Astrocyte (in vitro differentiated cells and primary cell): Measurements from ENCODE around the gene DPP7. TPM values are rescaled to one million over a fixed set of nuclear protein-coding genes. Genes with fewer than 3 reads are reported as not detected.

Source experiments
- DNase-seq: peaks from one replicate; pipeline ENCODE4 v3.0.0-alpha.2; 2010; ENCODE audit warnings: low read depth
- FAIRE-seq: peaks from 2 replicates; lab custom pipeline; 2011; peaks lifted over from hg19 to GRCh38; lab: Jason Lieb, UNC
- H2AFZ ChIP-seq: 2 replicates; pipeline ENCODE4 v1.6.0; 2012; ENCODE audit warnings: low read depth, low read length, inconsistent platforms
- H3K27ac ChIP-seq: 2 replicates; pipeline ENCODE4 v1.5.1; 2011; ENCODE audit warnings: low read depth, low read length, inconsistent platforms
- H3K27me3 ChIP-seq: 2 replicates; pipeline ENCODE4 v1.6.0; 2011; ENCODE audit warnings: low read length, inconsistent platforms; ENCODE audit not compliant: insufficient read depth
- H3K36me3 ChIP-seq: 2 replicates; pipeline ENCODE4 v1.5.1; 2011; ENCODE audit warnings: low read length, inconsistent platforms; ENCODE audit not compliant: insufficient read depth
- H3K4me1 ChIP-seq: 2 replicates; pipeline ENCODE4 v1.5.1; 2011; ENCODE audit warnings: low read length, inconsistent platforms; ENCODE audit not compliant: insufficient read depth
- H3K4me2 ChIP-seq: 2 replicates; pipeline ENCODE4 v1.6.0; 2012; ENCODE audit warnings: low read length, inconsistent platforms
- H3K4me3 ChIP-seq: 2 replicates; pipeline ENCODE4 v1.5.1; 2011; ENCODE audit warnings: low read depth, mild to moderate bottlenecking, low read length, inconsistent platforms; ENCODE audit not compliant: insufficient read depth
- H3K79me2 ChIP-seq: 2 replicates; pipeline ENCODE4 v1.6.0; 2012; ENCODE audit warnings: mild to moderate bottlenecking, low read length, inconsistent platforms; ENCODE audit not compliant: insufficient read depth
- H3K9ac ChIP-seq: 2 replicates; pipeline ENCODE4 v1.6.0; 2012; ENCODE audit warnings: mild to moderate bottlenecking, low read length, inconsistent platforms
- H3K9me3 ChIP-seq: 2 replicates; pipeline ENCODE4 v1.5.1; 2012; ENCODE audit warnings: low read depth, mild to moderate bottlenecking, low read length, inconsistent platforms; ENCODE audit not compliant: insufficient read depth
- H4K20me1 ChIP-seq: 2 replicates; pipeline ENCODE4 v1.6.0; 2012; ENCODE audit warnings: low read length, inconsistent platforms; ENCODE audit not compliant: insufficient read depth
- H3K27ac Mint-ChIP-seq: one replicate; pipeline ENCODE4 v1.8.0; 2021; ENCODE audit warnings: mild to moderate bottlenecking, mixed read lengths; ENCODE audit not compliant: unreplicated experiment
- H3K27me3 Mint-ChIP-seq: one replicate; pipeline ENCODE4 v1.8.0; 2021; ENCODE audit warnings: low read depth, mixed read lengths; ENCODE audit not compliant: unreplicated experiment
- H3K36me3 Mint-ChIP-seq: one replicate; pipeline ENCODE4 v1.8.0; 2021; ENCODE audit warnings: low read depth, mixed read lengths; ENCODE audit not compliant: unreplicated experiment
- H3K4me1 Mint-ChIP-seq: one replicate; pipeline ENCODE4 v1.8.0; 2021; ENCODE audit warnings: low read depth, mixed read lengths; ENCODE audit not compliant: unreplicated experiment
- H3K4me3 Mint-ChIP-seq: one replicate; pipeline ENCODE4 v1.8.0; 2021; ENCODE audit warnings: mild to moderate bottlenecking, moderate library complexity, mixed read lengths; ENCODE audit not compliant: unreplicated experiment
- H3K9me3 Mint-ChIP-seq: one replicate; pipeline ENCODE4 v1.8.0; 2021; ENCODE audit warnings: mild to moderate bottlenecking, mixed read lengths; ENCODE audit not compliant: unreplicated experiment
- EZH2 ChIP-seq: IDR thresholded peaks from 2 replicates; pipeline ENCODE4 v1.6.1; 2012; ENCODE audit warnings: mild to moderate bottlenecking, low read length, inconsistent platforms; ENCODE audit not compliant: insufficient read depth
- total RNA-seq: library from RNA; stranded (reverse); gene quantifications from 2 replicates; pipeline ENCODE4 v1.2.1, GENCODE V29; 2021
- TF ChIP-seq, protein P1 (sequence below): IDR thresholded peaks from 2 replicates; pipeline ENCODE4 v1.5.1; 2011; ENCODE audit warnings: low read depth, mild to moderate bottlenecking, inconsistent platforms, low read length, moderate library complexity; ENCODE audit not compliant: insufficient read depth

Gene DPP7
- total RNA-seq, 1 donor from 2014 or later = 53.8 TPM

DNA sequence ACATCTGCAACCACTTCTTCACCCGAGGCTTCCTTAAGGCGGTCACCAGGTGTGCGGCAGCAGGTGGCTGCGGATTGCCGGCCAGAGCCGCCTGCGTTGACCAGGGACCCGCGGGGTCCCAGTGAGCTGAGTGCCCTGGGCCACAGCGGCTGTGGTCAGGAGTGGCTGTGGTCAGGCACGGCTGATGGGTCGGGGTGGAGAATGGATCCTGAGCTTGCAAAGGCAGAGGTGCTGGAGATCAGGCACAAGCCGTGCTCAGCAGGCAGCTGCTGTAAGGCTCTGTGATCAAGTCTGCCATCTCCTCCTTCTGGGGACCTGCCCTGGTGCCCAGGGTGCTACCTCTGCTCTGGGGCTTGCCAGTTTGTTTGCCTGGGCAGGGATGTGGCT lies 35.1 kb downstream of the DPP7 start:
- Histone ChIP-seq H3K4me3 (no peak overlapping the region), H3K4me2 (no peak overlapping the region)
- H3K4me3 Mint-ChIP-seq = no peak overlapping the region

DNA sequence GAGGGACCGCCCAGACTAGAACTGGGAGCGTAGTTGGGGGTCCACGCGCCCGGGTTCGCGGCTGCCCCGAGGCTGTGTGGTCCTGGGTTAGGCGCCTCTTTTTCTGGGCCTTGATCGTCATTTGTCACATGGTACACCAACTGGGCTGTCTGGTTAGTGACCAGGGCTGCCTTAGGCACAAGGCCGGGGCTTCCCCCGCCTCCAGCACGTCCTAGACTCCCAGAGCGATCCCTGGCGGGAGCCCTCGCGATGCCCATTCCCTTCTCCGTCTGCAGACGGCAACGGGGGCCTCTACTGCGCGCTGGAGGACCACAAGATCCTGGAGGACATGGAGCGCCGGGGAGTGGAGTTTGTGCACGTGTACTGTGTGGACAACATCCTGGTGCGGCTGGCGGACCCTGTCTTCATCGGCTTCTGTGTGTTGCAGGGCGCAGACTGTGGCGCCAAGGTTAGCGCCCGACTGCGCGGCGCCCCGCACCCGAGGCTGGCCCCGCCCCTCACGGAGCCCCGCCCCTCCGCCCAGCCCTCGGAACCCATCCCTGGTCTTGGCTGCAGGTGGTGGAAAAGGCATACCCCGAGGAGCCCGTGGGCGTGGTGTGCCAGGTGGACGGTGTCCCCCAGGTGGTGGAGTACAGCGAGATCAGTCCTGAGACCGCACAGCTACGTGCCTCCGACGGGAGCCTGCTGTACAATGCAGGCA lies 35.7 kb downstream of the DPP7 start:
- Mint-ChIP-seq H3K27ac (no peak overlapping the region), H3K4me1 (peaks cover 11% of the 10 kb centered on the region), H3K27me3 (peaks cover 30% of the 10 kb centered on the region), H3K4me3 (peak overlapping the region; percentile 62), H3K36me3 (peaks cover 6% of the 10 kb centered on the region), H3K9me3 (no peaks in the 10 kb centered on the region)
- DNase-seq (no peak), FAIRE-seq (no peak)
- Histone ChIP-seq H3K9me3 (no peaks in the 10 kb centered on the region), H3K27ac (no peak overlapping the region), H3K79me2 (peaks cover 8% of the 10 kb centered on the region), H3K36me3 (peaks cover 3% of the 10 kb centered on the region), H3K4me2 (peak overlapping the region; percentile 89), H3K4me3 (peak overlapping the region; percentile 64), H3K9ac (peak overlapping the region; percentile 64), H4K20me1 (peaks cover 22% of the 10 kb centered on the region), H2AFZ (no peak overlapping the region), H3K4me1 (peaks cover 27% of the 10 kb centered on the region), H3K27me3 (no peaks in the 10 kb centered on the region)
- TF ChIP-seq, protein P1, sequence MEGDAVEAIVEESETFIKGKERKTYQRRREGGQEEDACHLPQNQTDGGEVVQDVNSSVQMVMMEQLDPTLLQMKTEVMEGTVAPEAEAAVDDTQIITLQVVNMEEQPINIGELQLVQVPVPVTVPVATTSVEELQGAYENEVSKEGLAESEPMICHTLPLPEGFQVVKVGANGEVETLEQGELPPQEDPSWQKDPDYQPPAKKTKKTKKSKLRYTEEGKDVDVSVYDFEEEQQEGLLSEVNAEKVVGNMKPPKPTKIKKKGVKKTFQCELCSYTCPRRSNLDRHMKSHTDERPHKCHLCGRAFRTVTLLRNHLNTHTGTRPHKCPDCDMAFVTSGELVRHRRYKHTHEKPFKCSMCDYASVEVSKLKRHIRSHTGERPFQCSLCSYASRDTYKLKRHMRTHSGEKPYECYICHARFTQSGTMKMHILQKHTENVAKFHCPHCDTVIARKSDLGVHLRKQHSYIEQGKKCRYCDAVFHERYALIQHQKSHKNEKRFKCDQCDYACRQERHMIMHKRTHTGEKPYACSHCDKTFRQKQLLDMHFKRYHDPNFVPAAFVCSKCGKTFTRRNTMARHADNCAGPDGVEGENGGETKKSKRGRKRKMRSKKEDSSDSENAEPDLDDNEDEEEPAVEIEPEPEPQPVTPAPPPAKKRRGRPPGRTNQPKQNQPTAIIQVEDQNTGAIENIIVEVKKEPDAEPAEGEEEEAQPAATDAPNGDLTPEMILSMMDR = no peak
- TF ChIP-seq EZH2 = no peak

More for the DNA sequence above, 35.1 kb downstream of the DPP7 start:
- H3K9ac ChIP-seq = no peak overlapping the region
- H4K20me1 ChIP-seq = peaks cover 22% of the 10 kb centered on the region
- FAIRE-seq (no peak), DNase-seq (no peak)
- peaks cover 8% of the 10 kb centered on the region for H3K79me2 ChIP-seq
- no peak overlapping the region for H3K27ac Mint-ChIP-seq
- peaks cover 28% of the 10 kb centered on the region for H3K27me3 Mint-ChIP-seq
- peaks cover 15% of the 10 kb centered on the region for H3K4me1 Mint-ChIP-seq
- no peaks in the 10 kb centered on the region for H3K9me3 ChIP-seq
- H3K9me3 Mint-ChIP-seq = no peaks in the 10 kb centered on the region
- no peak overlapping the region for H2AFZ ChIP-seq
- peaks cover 6% of the 10 kb centered on the region for H3K36me3 Mint-ChIP-seq
- peaks cover 33% of the 10 kb centered on the region for H3K4me1 ChIP-seq
- H3K27ac ChIP-seq = no peak overlapping the region
- no peak for TF ChIP-seq EZH2
- TF ChIP-seq, protein P1 = no peak
- H3K36me3 ChIP-seq = peaks cover 3% of the 10 kb centered on the region
- H3K27me3 ChIP-seq = no peaks in the 10 kb centered on the region
